ENCODE data around the gene C16orf96.

DNA sequence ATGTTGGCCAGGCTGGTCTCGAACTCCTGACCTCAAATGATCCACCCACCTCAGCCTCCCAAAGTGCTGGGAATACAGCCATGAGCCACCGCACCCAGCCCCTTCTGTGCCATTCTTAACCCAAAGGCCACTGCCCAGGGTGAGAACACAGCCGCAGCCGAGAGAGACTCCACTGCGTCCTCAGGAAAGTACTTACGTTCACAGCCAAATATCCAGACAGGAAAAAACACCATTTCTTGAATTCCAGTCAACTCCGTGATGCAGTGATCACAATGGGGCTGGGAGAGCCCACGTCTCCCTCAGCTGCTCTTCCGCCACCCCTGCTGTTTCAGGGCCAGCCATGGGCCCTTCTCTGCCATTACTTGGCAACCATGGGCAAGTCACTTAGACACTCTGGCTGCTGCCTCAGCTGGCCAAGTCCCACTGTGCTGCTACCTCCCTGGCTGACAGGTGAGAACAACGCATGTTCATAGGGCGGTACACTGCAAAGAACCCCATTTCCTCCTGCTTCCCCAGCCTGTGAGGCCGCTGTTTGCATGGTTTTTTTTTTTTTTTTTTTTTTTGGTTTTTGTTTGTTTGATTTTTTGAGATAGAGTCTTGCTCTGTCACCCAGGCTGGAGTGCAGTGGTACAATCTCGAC lies 21.9 kb upstream of the C16orf96 start:
- TF ChIP-seq, protein P1, sequence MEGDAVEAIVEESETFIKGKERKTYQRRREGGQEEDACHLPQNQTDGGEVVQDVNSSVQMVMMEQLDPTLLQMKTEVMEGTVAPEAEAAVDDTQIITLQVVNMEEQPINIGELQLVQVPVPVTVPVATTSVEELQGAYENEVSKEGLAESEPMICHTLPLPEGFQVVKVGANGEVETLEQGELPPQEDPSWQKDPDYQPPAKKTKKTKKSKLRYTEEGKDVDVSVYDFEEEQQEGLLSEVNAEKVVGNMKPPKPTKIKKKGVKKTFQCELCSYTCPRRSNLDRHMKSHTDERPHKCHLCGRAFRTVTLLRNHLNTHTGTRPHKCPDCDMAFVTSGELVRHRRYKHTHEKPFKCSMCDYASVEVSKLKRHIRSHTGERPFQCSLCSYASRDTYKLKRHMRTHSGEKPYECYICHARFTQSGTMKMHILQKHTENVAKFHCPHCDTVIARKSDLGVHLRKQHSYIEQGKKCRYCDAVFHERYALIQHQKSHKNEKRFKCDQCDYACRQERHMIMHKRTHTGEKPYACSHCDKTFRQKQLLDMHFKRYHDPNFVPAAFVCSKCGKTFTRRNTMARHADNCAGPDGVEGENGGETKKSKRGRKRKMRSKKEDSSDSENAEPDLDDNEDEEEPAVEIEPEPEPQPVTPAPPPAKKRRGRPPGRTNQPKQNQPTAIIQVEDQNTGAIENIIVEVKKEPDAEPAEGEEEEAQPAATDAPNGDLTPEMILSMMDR (IDR thresholded peaks at IDR 0.05; ENCODE audit: borderline replicate concordance, extremely low read depth, low read length, poor library complexity, severe bottlenecking) = no peak
- TF ChIP-seq EZH2 (IDR thresholded peaks at IDR 0.05; ENCODE audit: borderline replicate concordance, low read depth, low read length, severe bottlenecking) = no peak
